ENCODE measurements around the gene PDXK.
"Not testable (repeated sequence)": the region's sequence is repeated elsewhere in the genome, so short reads cannot be mapped to it uniquely, and the experiment has no call there.

Gene PDXK

GRCh38 chr21:43699492-43699777 lies 19.5 kb upstream of the PDXK start:
- not testable (repeated sequence) for H3K79me2 ChIP-seq (ENCODE audit: control insufficient read depth, insufficient read depth, low read length); DNase-seq; H3K9ac ChIP-seq (ENCODE audit: low read length); H4K8ac ChIP-seq (ENCODE audit: low read depth, low read length); H2BK5ac ChIP-seq (ENCODE audit: low read length); H3K23ac ChIP-seq (ENCODE audit: low read length); H3K56ac ChIP-seq (ENCODE audit: low read length); H3K4ac ChIP-seq (ENCODE audit: low read depth, low read length); H3K27ac ChIP-seq (ENCODE audit: low read depth, low read length); H3K4me2 ChIP-seq (ENCODE audit: low read length); H3K79me1 ChIP-seq (ENCODE audit: low read length); H3K4me3 ChIP-seq (ENCODE audit: low read length); H3K4me1 ChIP-seq (ENCODE audit: control insufficient read depth, low read depth, low read length); H2BK120ac ChIP-seq (ENCODE audit: low read depth, low read length); H3K36me3 ChIP-seq (ENCODE audit: control insufficient read depth, insufficient read depth, low read length); H2BK15ac ChIP-seq (replicated peaks; ENCODE audit: low read depth); H4K5ac ChIP-seq (ENCODE audit: low read length); H2AK5ac ChIP-seq (ENCODE audit: low read length); H3K27me3 ChIP-seq (ENCODE audit: insufficient read depth, low read length, poor library complexity); H3K18ac ChIP-seq (ENCODE audit: low read length)
- WGBS (ENCODE audit: extremely low coverage, insufficient coverage, low lambda C conversion rate): no CpG with 5 or more reads among the region's 5 CpGs

GRCh38 chr21:43699933-43700599 lies 18.9 kb upstream of the PDXK start:
- Histone ChIP-seq H3K18ac (ENCODE audit: low read length) (no peak overlapping the region), H3K36me3 (ENCODE audit: control insufficient read depth, insufficient read depth, low read length) (no peaks in the 10 kb centered on the region), H2BK120ac (ENCODE audit: low read depth, low read length) (no peak overlapping the region), H3K9ac (ENCODE audit: low read length) (no peak overlapping the region), H3K4me2 (ENCODE audit: low read length) (no peak overlapping the region), H3K4me1 (ENCODE audit: control insufficient read depth, low read depth, low read length) (no peaks in the 10 kb centered on the region), H3K4ac (ENCODE audit: low read depth, low read length) (no peak overlapping the region), H2BK5ac (ENCODE audit: low read length) (no peak overlapping the region), H3K23ac (ENCODE audit: low read length) (no peak overlapping the region), H3K27me3 (ENCODE audit: insufficient read depth, low read length, poor library complexity) (no peaks in the 10 kb centered on the region), H3K56ac (ENCODE audit: low read length) (no peak overlapping the region), H3K4me3 (ENCODE audit: low read length) (no peak overlapping the region), H2BK15ac (replicated peaks; ENCODE audit: low read depth) (no peak overlapping the region), H3K79me1 (ENCODE audit: low read length) (no peaks in the 10 kb centered on the region), H3K79me2 (ENCODE audit: control insufficient read depth, insufficient read depth, low read length) (no peaks in the 10 kb centered on the region), H4K8ac (ENCODE audit: low read depth, low read length) (no peak overlapping the region), H3K27ac (ENCODE audit: low read depth, low read length) (no peak overlapping the region), H4K5ac (ENCODE audit: low read length) (no peak overlapping the region), H2AK5ac (ENCODE audit: low read length) (no peak overlapping the region)
- no peak for DNase-seq
- no CpG with 5 or more reads among the region's 13 CpGs for WGBS (ENCODE audit: extremely low coverage, insufficient coverage, low lambda C conversion rate)

GRCh38 chr21:43701936-43702784 lies 16.8 kb upstream of the PDXK start:
- Histone ChIP-seq H3K79me1 (ENCODE audit: low read length) (no peaks in the 10 kb centered on the region), H3K4me3 (ENCODE audit: low read length) (no peak overlapping the region), H3K4me2 (ENCODE audit: low read length) (no peak overlapping the region), H3K27ac (ENCODE audit: low read depth, low read length) (no peak overlapping the region), H3K4me1 (ENCODE audit: control insufficient read depth, low read depth, low read length) (no peaks in the 10 kb centered on the region), H3K23ac (ENCODE audit: low read length) (no peak overlapping the region), H2BK120ac (ENCODE audit: low read depth, low read length) (no peak overlapping the region), H3K56ac (ENCODE audit: low read length) (peak overlapping the region; percentile 7), H3K79me2 (ENCODE audit: control insufficient read depth, insufficient read depth, low read length) (no peaks in the 10 kb centered on the region), H4K8ac (ENCODE audit: low read depth, low read length) (no peak overlapping the region), H3K36me3 (ENCODE audit: control insufficient read depth, insufficient read depth, low read length) (no peaks in the 10 kb centered on the region), H2BK15ac (replicated peaks; ENCODE audit: low read depth) (no peak overlapping the region), H2BK5ac (ENCODE audit: low read length) (no peak overlapping the region), H3K9ac (ENCODE audit: low read length) (no peak overlapping the region), H2AK5ac (ENCODE audit: low read length) (no peak overlapping the region), H4K5ac (ENCODE audit: low read length) (no peak overlapping the region), H3K18ac (ENCODE audit: low read length) (no peak overlapping the region), H3K27me3 (ENCODE audit: insufficient read depth, low read length, poor library complexity) (no peaks in the 10 kb centered on the region), H3K4ac (ENCODE audit: low read depth, low read length) (no peak overlapping the region)
- WGBS (ENCODE audit: extremely low coverage, insufficient coverage, low lambda C conversion rate): no CpG with 5 or more reads among the region's 29 CpGs
- DNase-seq: no peak

- no peak overlapping the region for H3K18ac ChIP-seq (ENCODE audit: low read length)
- WGBS (ENCODE audit: extremely low coverage, insufficient coverage, low lambda C conversion rate): no CpG with 5 or more reads among the region's 12 CpGs
- H3K79me2 ChIP-seq (ENCODE audit: control insufficient read depth, insufficient read depth, low read length): no peaks in the 10 kb centered on the region
- no peak overlapping the region for H3K4ac ChIP-seq (ENCODE audit: low read depth, low read length)
- no peak overlapping the region for H4K5ac ChIP-seq (ENCODE audit: low read length)
- no peak overlapping the region for H2BK15ac ChIP-seq (replicated peaks; ENCODE audit: low read depth)
- no peaks in the 10 kb centered on the region for H3K79me1 ChIP-seq (ENCODE audit: low read length)
- no peaks in the 10 kb centered on the region for H3K27me3 ChIP-seq (ENCODE audit: insufficient read depth, low read length, poor library complexity)
- H3K9ac ChIP-seq (ENCODE audit: low read length): no peak overlapping the region
- H3K56ac ChIP-seq (ENCODE audit: low read length): peak overlapping the region; percentile 7
- H3K36me3 ChIP-seq (ENCODE audit: control insufficient read depth, insufficient read depth, low read length): no peaks in the 10 kb centered on the region
- no peak overlapping the region for H3K4me3 ChIP-seq (ENCODE audit: low read length)
- H3K4me1 ChIP-seq (ENCODE audit: control insufficient read depth, low read depth, low read length): no peaks in the 10 kb centered on the region
- no peak overlapping the region for H2AK5ac ChIP-seq (ENCODE audit: low read length)
- no peak overlapping the region for H2BK120ac ChIP-seq (ENCODE audit: low read depth, low read length)
- H2BK5ac ChIP-seq (ENCODE audit: low read length): no peak overlapping the region
- H3K23ac ChIP-seq (ENCODE audit: low read length): no peak overlapping the region
- H3K4me2 ChIP-seq (ENCODE audit: low read length): no peak overlapping the region
- DNase-seq: no peak
- H4K8ac ChIP-seq (ENCODE audit: low read depth, low read length): no peak overlapping the region
- no peak overlapping the region for H3K27ac ChIP-seq (ENCODE audit: low read depth, low read length)
Observed at GRCh38 chr21:43702785-43703034, 16.2 kb upstream of the PDXK start.

GRCh38 chr21:43703035-43703880 lies 15.7 kb upstream of the PDXK start:
- no peaks in the 10 kb centered on the region for H3K27me3 ChIP-seq (ENCODE audit: insufficient read depth, low read length, poor library complexity)
- no peak overlapping the region for H2BK5ac ChIP-seq (ENCODE audit: low read length)
- H3K79me1 ChIP-seq (ENCODE audit: low read length): no peaks in the 10 kb centered on the region
- no peak overlapping the region for H3K23ac ChIP-seq (ENCODE audit: low read length)
- no peaks in the 10 kb centered on the region for H3K36me3 ChIP-seq (ENCODE audit: control insufficient read depth, insufficient read depth, low read length)
- H2BK120ac ChIP-seq (ENCODE audit: low read depth, low read length): no peak overlapping the region
- H2BK15ac ChIP-seq (replicated peaks; ENCODE audit: low read depth): no peak overlapping the region
- H3K4me2 ChIP-seq (ENCODE audit: low read length): no peak overlapping the region
- no peak overlapping the region for H3K18ac ChIP-seq (ENCODE audit: low read length)
- H3K9ac ChIP-seq (ENCODE audit: low read length): no peak overlapping the region
- no peak overlapping the region for H4K8ac ChIP-seq (ENCODE audit: low read depth, low read length)
- H3K4ac ChIP-seq (ENCODE audit: low read depth, low read length): no peak overlapping the region
- DNase-seq: peak; percentile 52
- no peak overlapping the region for H3K4me3 ChIP-seq (ENCODE audit: low read length)
- no peaks in the 10 kb centered on the region for H3K4me1 ChIP-seq (ENCODE audit: control insufficient read depth, low read depth, low read length)
- no peak overlapping the region for H2AK5ac ChIP-seq (ENCODE audit: low read length)
- no peaks in the 10 kb centered on the region for H3K79me2 ChIP-seq (ENCODE audit: control insufficient read depth, insufficient read depth, low read length)
- no peak overlapping the region for H4K5ac ChIP-seq (ENCODE audit: low read length)
- H3K27ac ChIP-seq (ENCODE audit: low read depth, low read length): no peak overlapping the region
- WGBS (ENCODE audit: extremely low coverage, insufficient coverage, low lambda C conversion rate): no CpG with 5 or more reads among the region's 29 CpGs
- peak overlapping the region; percentile 7 for H3K56ac ChIP-seq (ENCODE audit: low read length)
